GM12878 (cell line): Measurements from ENCODE around the gene KLHDC9. TPM values are rescaled to one million over a fixed set of nuclear protein-coding genes. Genes with fewer than 3 reads are reported as not detected.

Source experiments
- ATAC-seq: fragments of 200-7000 bp; cut with Tn5 transposase; 3 replicates; pipeline ENCODE4 v1.9.1; 2020; ENCODE audit warnings: mild to moderate bottlenecking, moderate library complexity
- BruUV-seq: library from RNA; stranded (reverse); fragments of 400-500 nt; replicated peaks from 2 replicates; lab custom pipeline; 2021; lab: Mats Ljungman, UMichigan
- CTCF ChIA-PET: fragments of 300-600 bp; sonication (Branson Sonifier 250); formaldehyde crosslinking; extraction: SDS; loops from one replicate; lab custom pipeline; 2021; ENCODE audit warnings: inconsistent platforms; lab: Yijun Ruan, JAX
- POLR2A ChIA-PET: fragments of 350-600 bp; formaldehyde crosslinking; extraction: SDS; loops from one replicate; lab custom pipeline; 2021; ENCODE audit warnings: inconsistent platforms; lab: Charles Lee
- RAD21 ChIA-PET: fragments of 300-600 bp; sonication (Branson Sonifier 250); formaldehyde crosslinking; loops from one replicate; lab custom pipeline; 2023; ENCODE audit warnings: antibody characterized with exemption; ENCODE audit not compliant: unreplicated experiment; lab: Charles Lee
- SMC1A ChIA-PET: fragments of 300-600 bp; sonication (Branson Sonifier 250); formaldehyde crosslinking; loops from one replicate; lab custom pipeline; 2023; ENCODE audit not compliant: unreplicated experiment, uncharacterized antibody; lab: Charles Lee
- DNase-seq: peaks from one replicate; pipeline ENCODE4 v3.0.0-alpha.2; 2011; ENCODE audit warnings: low read depth, low spot score
- FAIRE-seq: peaks from 3 replicates; lab custom pipeline; 2011; peaks lifted over from hg19 to GRCh38; lab: Jason Lieb, UNC
- H2AFZ ChIP-seq: 2 replicates; pipeline ENCODE4 v1.6.0; 2011; ENCODE audit warnings: low read depth, low read length, control low read depth; ENCODE audit not compliant: control insufficient read depth
- H3K27ac ChIP-seq: 2 replicates; pipeline ENCODE4 v1.5.1; 2011; ENCODE audit warnings: control low read depth; ENCODE audit not compliant: control insufficient read depth, insufficient read depth
- H3K27me3 ChIP-seq, 2 experiments: replicated peaks in 1 of 2; 2 replicates each; pipeline versions ENCODE4 v1.6.0 to v1.6.1; 2011; ENCODE audit warnings: low read length in 1 of 2; ENCODE audit not compliant: control insufficient read depth in 2 of 2, insufficient read depth in 2 of 2
- H3K36me3 ChIP-seq, 2 experiments: 2 replicates each; pipeline ENCODE4 v1.5.1; 2011; ENCODE audit warnings: low read length in 1 of 2; ENCODE audit not compliant: control insufficient read depth in 2 of 2, insufficient read depth in 2 of 2
- H3K4me1 ChIP-seq: 2 replicates; pipeline ENCODE4 v1.6.1; 2011; ENCODE audit warnings: mild to moderate bottlenecking, low read length, moderate library complexity, mixed read lengths; ENCODE audit not compliant: control insufficient read depth, insufficient read depth
- H3K4me2 ChIP-seq: 2 replicates; pipeline ENCODE4 v1.6.0; 2011; ENCODE audit warnings: control low read depth; ENCODE audit not compliant: control insufficient read depth, insufficient read depth
- H3K4me3 ChIP-seq: fragments of 200-600 bp; sonication (generic); 2 replicates; pipeline ENCODE4 v1.5.1; 2016
- H3K79me2 ChIP-seq: 2 replicates; pipeline ENCODE4 v1.6.0; 2011; ENCODE audit warnings: low read length; ENCODE audit not compliant: control insufficient read depth, insufficient read depth
- H3K9ac ChIP-seq: 2 replicates; pipeline ENCODE4 v1.8.0; 2011; ENCODE audit warnings: low read length, control low read depth, mixed read lengths; ENCODE audit not compliant: control insufficient read depth, insufficient read depth
- H3K9me3 ChIP-seq: replicated peaks from 3 replicates; pipeline ENCODE4 v1.5.1; 2011; ENCODE audit warnings: mild to moderate bottlenecking, low read length; ENCODE audit not compliant: control insufficient read depth, insufficient read depth
- H4K20me1 ChIP-seq: 2 replicates; pipeline ENCODE4 v1.6.0; 2011; ENCODE audit not compliant: control insufficient read depth, insufficient read depth
- CBFB ChIP-seq: IDR thresholded peaks from 2 replicates; pipeline ENCODE4 v1.6.1; 2016; ENCODE audit warnings: antibody characterized with exemption, low read depth
- HDGF ChIP-seq: fragments of 450-650 bp; IDR thresholded peaks from 2 replicates; pipeline ENCODE4 v1.6.1; 2016; ENCODE audit warnings: antibody characterized with exemption
- MEF2B ChIP-seq: fragments of 450-650 bp; IDR thresholded peaks from 2 replicates; pipeline ENCODE4 v1.6.1; 2018; ENCODE audit warnings: mild to moderate bottlenecking, moderate library complexity; ENCODE audit not compliant: partially characterized antibody, poor library complexity, severe bottlenecking
- NFYB ChIP-seq: IDR thresholded peaks from 2 replicates; pipeline ENCODE4 v1.6.1; 2011; ENCODE audit warnings: low read depth, mild to moderate bottlenecking, low read length, improper control_type of control experiment, moderate library complexity; ENCODE audit not compliant: insufficient read depth
- ZNF217 ChIP-seq: fragments of 450-650 bp; IDR thresholded peaks from 2 replicates; pipeline ENCODE4 v1.6.1; 2017; ENCODE audit warnings: antibody characterized with exemption, mild to moderate bottlenecking
- ZNF24 ChIP-seq: fragments of 450-650 bp; IDR thresholded peaks from 2 replicates; pipeline ENCODE4 v1.6.1; 2017; ENCODE audit warnings: antibody characterized with exemption, mild to moderate bottlenecking
- WGBS: methylation state at CpG from one replicate; pipeline ENCODE4 v1.1.6; 2016; ENCODE audit warnings: low lambda C conversion rate; ENCODE audit not compliant: insufficient replicate concordance, insufficient coverage; ENCODE audit errors: missing lambda C conversion rate; 5-methylcytosine and 5-hydroxymethylcytosine counted together
- in situ Hi-C: fragments of 300-500 bp; cut with MboI; formaldehyde crosslinking; loops from 9 replicates; pipeline ENCODE4 v1.14.3; 2018; ENCODE audit warnings: mixed read lengths
- intact Hi-C: fragments of 100-400 bp; cut with micrococcal nuclease; formaldehyde crosslinking; loops from one replicate; pipeline ENCODE4 v1.14.2; 2022; ENCODE audit not compliant: unreplicated experiment
- polyA plus RNA-seq, 11 experiments: library from polyadenylated mRNA; depleted of rRNA in 4 of 11; unstranded in 6 of 11; stranded (reverse) in 5 of 11; fragments of >200 nt; fragmentation: Nextera tagmentation in 4 of 11; fragmentation: Illumina TruSeq in 1 of 11; extraction: Ambion mirVana in 4 of 11; extraction: Trizol in 1 of 11; gene quantifications; 1 replicate in 1 of 11; 2 replicates in 10 of 11; pipeline versions ENCODE4 v1.2.1 to v1.2.3, GENCODE V29; 2011 to 2016; ENCODE audit warnings: inconsistent platforms in 2 of 11, missing spikeins in 2 of 11, low read depth in 1 of 11
- total RNA-seq, 4 experiments: library from RNA; depleted of rRNA in 3 of 4; stranded (reverse); fragments of >200 nt in 3 of 4; fragmentation: Illumina TruSeq in 1 of 4; extraction: Trizol in 1 of 4; gene quantifications; 2 replicates each; pipeline versions ENCODE4 v1.2.1 to v1.2.3, GENCODE V29; 2013 to 2021
- TF ChIP-seq, protein P1 (sequence below): fragments of 450-650 bp; IDR thresholded peaks from 2 replicates; pipeline ENCODE4 v1.6.1; 2018; ENCODE audit warnings: borderline replicate concordance, mild to moderate bottlenecking; ENCODE audit not compliant: partially characterized antibody

Gene KLHDC9
- total and polyA plus RNA-seq, 10 of the 15 experiments (the other 5 are each of a cell fraction or from before 2014, with no cell fraction given), result 0.66 to 4.9 (median 2.6) TPM

DNA sequence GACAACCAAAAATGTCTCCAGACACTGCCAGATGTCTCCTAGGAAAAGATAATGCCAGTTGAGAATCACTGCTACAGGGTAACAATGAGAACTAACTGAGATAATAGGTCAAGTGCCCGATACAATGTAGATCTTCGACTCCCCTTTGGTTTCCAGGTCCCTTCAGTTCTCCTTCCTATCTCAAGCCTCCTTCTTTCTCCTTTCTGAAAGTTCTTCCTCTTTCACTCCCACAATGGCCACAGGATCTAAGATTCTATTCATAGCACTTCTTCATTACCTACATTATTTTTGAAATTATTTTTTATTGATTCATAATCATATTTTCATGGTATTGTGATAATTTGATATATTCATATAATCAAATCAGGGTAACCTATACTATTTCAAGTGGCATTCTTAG lies 13.4 kb downstream of the KLHDC9 start:
- 15% methylated on average over 2 of the region's 2 CpGs for WGBS
- intact Hi-C loops, result no loop called here
- no peak for FAIRE-seq

More for the DNA sequence above, 13.4 kb downstream of the KLHDC9 start:
- TF ChIP-seq ZNF217 (no peak), HDGF (no peak), CBFB (no peak), NFYB (no peak), ZNF24 (no peak), MEF2B (no peak)
- TF ChIP-seq, protein P1, sequence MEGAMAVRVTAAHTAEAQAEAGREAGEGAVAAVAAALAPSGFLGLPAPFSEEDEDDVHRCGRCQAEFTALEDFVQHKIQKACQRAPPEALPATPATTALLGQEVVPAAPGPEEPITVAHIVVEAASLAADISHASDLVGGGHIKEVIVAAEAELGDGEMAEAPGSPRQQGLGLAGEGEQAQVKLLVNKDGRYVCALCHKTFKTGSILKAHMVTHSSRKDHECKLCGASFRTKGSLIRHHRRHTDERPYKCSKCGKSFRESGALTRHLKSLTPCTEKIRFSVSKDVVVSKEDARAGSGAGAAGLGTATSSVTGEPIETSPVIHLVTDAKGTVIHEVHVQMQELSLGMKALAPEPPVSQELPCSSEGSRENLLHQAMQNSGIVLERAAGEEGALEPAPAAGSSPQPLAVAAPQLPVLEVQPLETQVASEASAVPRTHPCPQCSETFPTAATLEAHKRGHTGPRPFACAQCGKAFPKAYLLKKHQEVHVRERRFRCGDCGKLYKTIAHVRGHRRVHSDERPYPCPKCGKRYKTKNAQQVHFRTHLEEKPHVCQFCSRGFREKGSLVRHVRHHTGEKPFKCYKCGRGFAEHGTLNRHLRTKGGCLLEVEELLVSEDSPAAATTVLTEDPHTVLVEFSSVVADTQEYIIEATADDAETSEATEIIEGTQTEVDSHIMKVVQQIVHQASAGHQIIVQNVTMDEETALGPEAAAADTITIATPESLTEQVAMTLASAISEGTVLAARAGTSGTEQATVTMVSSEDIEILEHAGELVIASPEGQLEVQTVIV, result no peak
- Histone ChIP-seq H3K4me2 (no peak overlapping the region), H3K79me2 (peaks cover 67% of the 10 kb centered on the region), H3K27ac (no peak overlapping the region), H2AFZ (no peak overlapping the region), H3K4me3 (no peak overlapping the region), H3K9me3 (no peaks in the 10 kb centered on the region), H3K9ac (no peak overlapping the region), H4K20me1 (no peaks in the 10 kb centered on the region), H3K27me3 (no peaks in the 10 kb centered on the region), H3K4me1 (no peaks in the 10 kb centered on the region), H3K36me3 (peaks cover 0 to 2% of the 10 kb centered on the region in 2 experiments; a peak in 1 of 4 replicates)
- ChIA-PET SMC1A (interaction anchor here (0.6 to 2.0 kb wide), 11 partner anchors 10 to 114 kb away, joined by 3 to 9 read pairs (median 4); no protein-coding TSS in a partner anchor), POLR2A (interaction anchor here (0.6 to 1.7 kb wide), 5 partner anchors 11 to 267 kb away, joined by 3 to 5 read pairs (median 4); partner anchors contain the start of gene DEDD), RAD21 (interaction anchor here (0.6 to 1.2 kb wide), 3 partner anchors 44 to 121 kb away, joined by 3 read pairs; no protein-coding TSS in a partner anchor), CTCF (interaction anchor here (0.7 to 2.1 kb wide), 6 partner anchors 12 to 29 kb away, joined by 3 to 8 read pairs (median 4); partner anchors contain the start of gene KLHDC9)
- ATAC-seq, result no peak
- DNase-seq, result no peak
- in situ Hi-C loops, result no loop called here
- BruUV-seq, result no TSS peak
